Activated CD8-positive, alpha-beta memory T cell treated with anti-CD3 and anti-CD28 coated beads for 36 hours (primary cell): ENCODE measurements around the gene KLF7. TPM values are rescaled to one million over a fixed set of nuclear protein-coding genes. Genes with fewer than 3 reads are reported as not detected.

Experiments used
- CTCF ChIA-PET: fragments of 350-600 bp; sonication (Branson Sonifier 250); formaldehyde crosslinking; loops from one replicate; lab custom pipeline; 2021; ENCODE audit warnings: antibody characterized with exemption; lab: Charles Lee
- POLR2A ChIA-PET: fragments of 350-600 bp; sonication (Branson Sonifier 250); formaldehyde crosslinking; loops from one replicate; lab custom pipeline; 2021; ENCODE audit warnings: antibody characterized with exemption; lab: Charles Lee
- total RNA-seq, 2 experiments: library from RNA; stranded (reverse); gene quantifications; one replicate each; pipeline ENCODE4 v1.2.3, GENCODE V29; 2021

The KLF7 gene
- total RNA-seq, 2 experiments from 2014 or later: 5.2 to 7.3 TPM

DNA sequence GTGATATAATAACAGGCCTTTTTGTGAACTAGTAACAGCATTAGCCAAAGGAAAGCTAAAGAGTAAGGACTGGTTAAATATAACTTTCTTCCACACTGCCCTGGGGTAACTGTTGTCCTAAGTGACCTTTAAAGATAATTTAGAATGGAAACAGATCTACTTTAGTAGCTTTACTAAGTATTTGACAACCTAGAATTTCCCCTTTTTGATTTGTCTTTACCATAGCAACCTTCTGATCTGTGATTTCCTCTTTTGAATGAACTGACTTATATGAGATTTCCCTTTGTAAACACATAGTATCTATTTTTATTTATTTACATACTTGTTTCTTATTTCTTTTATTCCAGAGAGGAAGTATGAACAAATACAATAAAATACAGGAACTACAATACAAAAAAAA is 10.5 kb upstream of the KLF7 start:
- POLR2A ChIA-PET: no interaction called here

DNA sequence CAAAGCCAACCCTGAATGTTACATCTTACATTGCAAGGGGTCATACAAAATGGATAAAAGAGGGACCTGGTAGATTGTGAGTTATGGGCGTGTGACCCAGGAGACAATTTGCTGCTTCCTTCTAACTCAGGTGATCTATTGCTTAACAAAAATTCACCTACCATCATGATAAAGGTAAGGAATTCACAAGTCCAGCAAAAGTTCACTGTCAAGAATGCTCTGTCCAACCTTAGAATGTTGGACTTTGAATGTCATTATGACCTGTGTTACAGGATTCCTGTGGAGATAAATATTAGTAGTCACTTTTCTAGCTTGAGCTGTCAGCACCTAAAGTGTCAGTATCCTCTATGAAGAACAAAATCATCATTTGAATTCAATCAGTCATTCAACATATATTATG is 7.9 kb upstream of the KLF7 start:
- ChIA-PET POLR2A (no interaction called here), CTCF (interaction anchor here (1.0 kb wide), 1 partner anchor 13 kb away, joined by 4 read pairs; no protein-coding TSS in a partner anchor)

More for the DNA sequence above, 10.5 kb upstream of the KLF7 start:
- CTCF ChIA-PET: no interaction called here

DNA sequence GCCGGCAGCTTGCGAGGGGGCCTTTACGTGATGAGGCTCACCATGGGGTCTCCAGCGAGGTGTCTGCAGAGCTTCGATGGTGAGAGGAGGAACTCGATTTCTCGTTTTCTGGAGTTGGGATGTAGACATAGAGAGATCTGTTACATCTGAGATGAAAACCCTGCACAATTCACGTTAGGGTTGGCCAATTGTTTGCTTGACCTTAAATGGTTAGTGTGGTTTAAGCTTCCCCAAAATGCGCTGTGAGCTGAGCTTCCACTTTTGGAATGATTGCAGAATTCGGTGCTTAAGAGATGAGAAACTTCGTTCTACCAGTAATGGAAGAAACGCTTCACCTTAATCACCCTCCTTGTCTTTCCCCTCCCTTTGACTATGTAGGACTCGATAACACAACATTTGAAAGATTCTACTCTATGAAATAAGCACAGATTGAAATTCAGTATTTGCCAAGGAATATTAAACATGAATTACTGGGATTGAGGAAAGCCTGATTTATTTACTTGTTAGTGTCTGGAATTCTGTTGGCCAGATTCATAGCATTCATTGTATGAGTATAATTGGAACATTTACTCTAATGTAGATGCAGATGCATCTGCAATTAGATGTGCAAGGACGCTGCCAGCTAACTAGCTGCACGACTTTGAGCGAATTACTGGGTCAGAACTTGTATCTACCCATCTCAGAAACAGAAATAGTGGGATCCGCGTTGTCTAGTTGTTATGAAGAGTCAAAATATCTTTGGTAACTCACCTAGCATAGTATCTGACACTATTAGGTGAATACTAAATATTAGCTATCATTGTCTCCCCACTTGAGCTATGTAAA is 1.6 kb upstream of the KLF7 start:
- CTCF ChIA-PET: no interaction called here
- POLR2A ChIA-PET: interaction anchor here (1.2 to 1.8 kb wide), 2 partner anchors 26 to 72 kb away, joined by 5 to 6 read pairs; no protein-coding TSS in a partner anchor

DNA sequence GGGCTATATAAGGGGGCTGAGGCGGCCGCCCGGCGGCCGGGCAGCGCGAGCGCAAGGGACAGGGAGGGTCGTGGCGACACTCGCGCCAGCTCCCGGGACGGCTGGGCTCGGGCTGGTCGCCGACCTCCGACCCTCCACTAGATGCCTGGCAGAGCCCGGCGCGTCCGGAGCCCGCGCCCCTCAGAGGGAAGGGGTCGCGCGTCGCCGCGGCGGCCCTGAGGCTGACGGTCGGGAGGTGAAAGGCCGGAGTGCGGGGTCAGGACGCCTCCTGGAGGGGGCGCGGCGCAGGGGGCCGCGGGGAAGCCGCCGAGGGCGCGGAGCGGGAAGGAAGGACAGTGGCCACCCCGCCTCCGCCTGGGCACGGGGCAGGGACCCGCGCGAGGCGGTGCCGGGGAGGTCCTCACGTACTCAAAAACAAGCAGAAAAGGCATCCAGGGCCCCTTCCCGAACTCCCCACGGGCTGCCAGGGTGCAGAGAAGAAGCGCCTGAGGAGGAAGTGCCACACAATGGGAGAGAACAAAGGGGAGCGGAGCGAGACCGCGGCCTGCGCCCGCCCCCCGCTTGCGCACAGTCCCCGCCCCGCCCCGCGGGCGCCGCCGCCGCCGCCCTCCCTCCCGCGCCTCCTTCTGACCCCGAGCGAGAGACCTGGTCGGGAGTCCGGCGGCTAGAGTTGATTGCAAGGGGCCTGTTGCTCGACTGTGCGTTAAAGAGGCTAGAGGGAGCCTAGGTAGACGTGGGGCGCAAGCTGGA is 776 bp upstream of the KLF7 start:
- POLR2A ChIA-PET: interaction anchor here (0.6 to 1.8 kb wide), 8 partner anchors 10 to 364 kb away, joined by 3 to 6 read pairs (median 4); no protein-coding TSS in a partner anchor
- CTCF ChIA-PET: interaction anchor here (1.3 kb wide), 1 partner anchor 11 kb away, joined by 3 read pairs; no protein-coding TSS in a partner anchor

DNA sequence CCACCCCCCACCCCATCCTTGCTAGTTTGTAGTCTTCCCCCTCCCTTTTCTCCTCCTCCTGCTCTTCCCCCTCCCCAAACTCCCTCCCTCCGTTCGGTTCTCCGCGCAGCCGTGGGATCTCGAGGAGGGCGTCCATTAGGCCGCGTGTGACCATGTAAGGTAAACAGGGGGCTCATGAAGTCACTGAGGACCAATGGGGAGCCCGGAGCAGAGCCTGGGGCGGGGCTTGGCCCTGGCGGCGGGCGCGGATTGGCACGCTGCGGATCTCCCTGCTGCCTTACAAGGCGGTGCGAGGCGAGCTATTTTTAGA is 246 bp upstream of the KLF7 start:
- POLR2A ChIA-PET: interaction anchor here (0.6 to 1.8 kb wide), 7 partner anchors 9 to 365 kb away, joined by 3 to 6 read pairs (median 4); no protein-coding TSS in a partner anchor
- CTCF ChIA-PET: interaction anchor here (1.3 kb wide), 1 partner anchor 10 kb away, joined by 3 read pairs; no protein-coding TSS in a partner anchor

DNA sequence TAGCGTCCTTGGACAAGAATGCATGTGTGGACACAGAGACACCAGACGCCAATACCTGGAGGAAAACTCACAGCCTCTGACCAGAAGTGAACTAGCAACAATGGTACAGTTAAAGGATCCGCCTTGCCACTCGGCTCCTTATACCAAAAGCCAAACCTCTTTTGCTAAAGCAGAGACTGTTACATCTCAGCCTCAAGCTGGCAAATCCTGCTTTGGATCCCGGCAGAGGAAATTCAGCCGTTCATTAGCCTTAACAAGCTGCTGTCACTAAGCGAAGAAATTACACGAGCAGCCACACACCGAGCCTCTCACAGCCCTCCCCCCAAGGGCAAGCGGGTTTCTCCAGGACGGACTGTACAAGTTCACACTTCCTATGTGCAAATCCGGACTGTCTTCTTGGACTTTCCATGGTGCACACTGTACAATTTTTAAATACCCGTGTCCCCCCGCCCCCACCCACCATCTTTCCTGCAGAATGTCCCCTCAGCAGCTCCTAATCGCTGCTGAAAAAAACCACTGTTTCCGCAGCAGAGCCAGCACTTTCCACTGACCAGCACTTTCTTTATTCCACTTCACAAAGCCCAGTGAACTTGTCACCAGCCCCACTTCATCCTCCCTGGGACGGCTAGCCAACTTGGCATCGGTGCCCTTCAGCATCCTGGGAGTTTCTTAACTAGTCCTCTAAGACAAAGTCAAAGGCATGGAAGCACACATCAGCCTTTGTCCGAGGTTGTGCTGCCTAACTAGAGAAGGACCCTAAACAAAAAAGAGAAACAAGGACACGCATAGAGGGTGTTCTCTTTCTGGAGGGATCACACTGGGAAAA is 1.5 kb downstream of the KLF7 start:
- ChIA-PET CTCF (no interaction called here), POLR2A (interaction anchor here (0.5 to 1.1 kb wide), 3 partner anchors 75 to 336 kb away, joined by 3 to 9 read pairs (median 5); no protein-coding TSS in a partner anchor)

DNA sequence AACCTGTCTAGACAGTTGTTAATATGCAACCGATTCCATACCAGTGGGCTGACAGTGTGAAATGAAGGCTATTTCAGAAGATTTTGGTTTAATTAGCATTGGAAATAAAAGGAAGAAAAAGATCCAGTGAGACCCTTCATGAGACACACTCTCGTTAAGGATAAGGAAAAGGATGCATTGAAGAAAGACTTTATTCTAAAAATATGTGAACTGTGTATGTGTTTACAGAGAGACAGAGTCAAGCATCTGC is 2.1 kb downstream of the KLF7 start:
- CTCF ChIA-PET: no interaction called here
- POLR2A ChIA-PET: no interaction called here

DNA sequence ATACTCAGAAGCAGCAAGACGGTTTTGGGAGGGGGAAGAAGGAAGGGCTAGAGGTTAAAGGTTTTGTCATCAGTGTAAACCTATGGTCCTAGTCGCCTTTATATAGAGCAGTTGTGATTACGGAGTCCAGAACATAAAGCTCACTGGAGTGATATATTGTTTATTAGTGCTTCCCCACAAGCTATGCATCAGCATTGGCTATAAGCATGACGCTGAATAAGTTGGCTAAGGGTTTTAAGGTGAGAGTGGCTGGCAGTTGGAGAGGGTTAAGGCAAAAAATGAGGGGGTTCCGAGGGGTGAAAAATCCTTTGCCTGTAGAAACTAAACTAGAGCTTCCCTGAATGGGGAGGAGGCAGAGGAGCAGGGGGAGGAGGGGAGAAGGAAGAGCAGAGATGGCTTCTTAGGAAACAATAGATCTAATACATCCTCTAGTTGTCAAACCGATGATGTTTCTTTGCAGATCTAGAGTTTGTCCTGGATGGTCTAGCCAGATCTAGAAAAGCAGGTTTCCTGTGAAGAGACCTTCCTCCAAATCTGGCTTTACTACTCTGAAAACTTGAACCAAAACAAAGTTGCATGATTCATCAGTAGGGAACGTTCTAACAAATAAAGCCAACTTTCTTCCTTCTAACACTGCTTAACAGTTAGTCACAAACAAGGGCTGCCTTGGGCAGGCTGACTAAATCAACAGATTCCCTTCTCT is 2.5 kb downstream of the KLF7 start:
- ChIA-PET POLR2A (no interaction called here), CTCF (no interaction called here)

DNA sequence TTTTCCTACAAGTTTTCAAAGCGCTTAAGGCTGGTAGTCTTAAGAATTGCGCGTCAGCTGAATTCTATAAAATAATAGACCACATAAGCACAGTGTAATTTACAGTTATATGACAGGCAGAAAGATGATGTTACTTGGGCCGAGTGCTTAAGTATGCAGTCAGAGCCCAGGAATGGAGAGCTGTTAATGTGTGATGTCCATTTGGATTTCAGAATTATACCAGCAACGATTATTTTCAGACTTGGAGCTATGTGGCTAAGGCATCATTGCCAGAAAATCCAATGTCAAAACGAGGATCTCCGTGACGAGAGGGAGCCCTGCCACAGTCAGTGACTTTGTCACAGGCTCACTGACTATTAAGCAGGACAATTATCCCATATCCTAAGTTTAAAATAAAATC is 3.4 kb downstream of the KLF7 start:
- POLR2A ChIA-PET: no interaction called here
- CTCF ChIA-PET: no interaction called here

DNA sequence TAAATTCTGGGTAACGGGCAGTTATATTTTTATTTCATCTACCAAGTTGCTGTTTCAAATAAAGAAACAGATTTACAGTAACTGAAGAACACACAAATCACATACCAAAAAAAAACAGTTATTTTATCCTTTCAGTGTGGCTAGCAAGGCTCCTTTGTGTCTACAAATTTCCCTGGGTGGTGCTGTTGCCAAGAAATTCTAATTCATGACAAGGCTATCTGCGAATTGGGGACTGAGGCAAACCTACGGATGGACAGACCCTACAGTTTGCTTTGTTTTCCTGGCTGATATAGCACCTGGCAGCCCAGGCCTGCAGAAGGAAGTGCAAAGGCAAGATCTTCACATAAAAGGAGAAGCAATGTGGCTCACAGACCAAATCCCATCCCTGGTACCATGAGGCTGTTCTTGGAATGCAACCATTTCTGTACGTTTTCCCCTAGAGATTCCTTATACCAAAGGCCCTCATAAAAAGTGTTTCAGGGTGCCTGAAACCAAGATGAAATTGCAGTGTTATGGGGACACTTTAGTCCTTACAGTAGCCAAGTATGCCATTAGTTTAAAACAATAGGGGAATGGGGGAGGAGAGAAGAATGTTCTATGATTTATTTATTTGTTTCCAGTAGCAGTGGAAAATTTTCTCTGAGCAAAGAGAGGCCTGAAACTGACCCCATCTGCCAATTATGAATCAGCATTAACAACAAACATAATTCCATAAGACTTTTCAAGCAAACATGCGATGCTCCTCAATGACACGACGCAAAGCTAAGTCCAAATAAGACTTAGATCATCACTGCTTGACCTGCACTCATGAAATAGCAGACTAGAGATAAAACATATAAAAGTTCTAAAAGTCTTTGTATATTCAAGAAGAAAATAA is 4.3 kb downstream of the KLF7 start:
- CTCF ChIA-PET: no interaction called here
- POLR2A ChIA-PET: no interaction called here

DNA sequence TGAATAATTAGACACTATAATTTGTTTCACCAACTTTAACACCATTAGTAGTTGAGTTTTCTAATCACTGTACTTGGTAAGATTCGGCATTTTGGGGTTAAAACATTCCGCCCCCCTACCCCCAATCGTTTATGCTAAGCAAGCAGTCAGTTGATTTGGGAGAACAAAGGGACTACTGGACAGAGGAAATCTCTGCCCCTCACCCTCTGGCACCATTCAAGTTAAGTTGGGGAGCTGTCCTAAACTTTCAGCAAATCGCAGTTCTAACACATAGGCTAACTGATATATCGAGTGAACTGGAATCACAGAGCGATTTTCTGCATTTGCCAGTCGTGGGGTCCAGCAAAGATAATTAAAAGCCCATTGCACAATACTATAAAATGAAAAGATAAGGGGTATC is 5.6 kb downstream of the KLF7 start:
- POLR2A ChIA-PET: no interaction called here
- CTCF ChIA-PET: interaction anchor here (1.0 kb wide), 1 partner anchor 14 kb away, joined by 4 read pairs; no protein-coding TSS in a partner anchor

DNA sequence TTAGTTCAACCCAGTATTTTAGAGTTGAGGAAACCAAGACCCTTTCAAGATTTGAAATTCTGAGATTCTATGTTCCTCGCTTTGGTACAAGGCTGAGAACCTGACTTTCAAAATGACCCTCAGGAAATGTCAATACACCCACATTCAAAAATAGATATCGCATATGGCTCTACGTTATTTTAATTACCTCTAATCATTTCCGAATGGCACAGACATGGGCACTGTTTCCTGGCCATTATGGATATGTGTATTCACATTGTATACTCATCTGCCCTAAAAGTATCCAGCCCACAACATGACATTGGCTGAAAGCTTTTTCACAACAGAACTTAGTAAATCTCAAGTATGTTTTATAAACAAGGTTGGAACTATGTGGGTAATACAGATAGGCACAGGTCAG is 6.7 kb downstream of the KLF7 start:
- ChIA-PET CTCF (no interaction called here), POLR2A (no interaction called here)

DNA sequence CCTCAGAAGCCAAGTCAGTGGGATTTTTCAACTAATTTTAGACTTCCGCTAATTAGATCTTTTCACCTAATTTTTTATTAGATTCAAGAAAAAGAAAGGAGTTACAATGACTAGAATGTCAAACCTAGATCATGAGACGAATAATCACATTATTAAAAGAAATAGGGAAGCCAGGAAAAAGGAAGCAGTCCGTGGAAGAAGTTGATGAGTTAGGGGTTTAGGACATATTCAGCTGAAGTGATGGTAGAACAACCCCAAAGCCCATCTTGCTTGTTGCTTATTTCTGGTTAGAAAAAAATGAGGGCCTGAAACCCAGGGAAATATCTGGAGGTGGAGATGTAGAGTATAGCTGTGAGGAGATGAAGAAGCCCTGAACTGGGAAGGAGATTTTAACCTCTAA is 8.0 kb downstream of the KLF7 start:
- POLR2A ChIA-PET: interaction anchor here (0.6 kb wide), 3 partner anchors 15 to 125 kb away, joined by 3 to 6 read pairs (median 4); no protein-coding TSS in a partner anchor

DNA sequence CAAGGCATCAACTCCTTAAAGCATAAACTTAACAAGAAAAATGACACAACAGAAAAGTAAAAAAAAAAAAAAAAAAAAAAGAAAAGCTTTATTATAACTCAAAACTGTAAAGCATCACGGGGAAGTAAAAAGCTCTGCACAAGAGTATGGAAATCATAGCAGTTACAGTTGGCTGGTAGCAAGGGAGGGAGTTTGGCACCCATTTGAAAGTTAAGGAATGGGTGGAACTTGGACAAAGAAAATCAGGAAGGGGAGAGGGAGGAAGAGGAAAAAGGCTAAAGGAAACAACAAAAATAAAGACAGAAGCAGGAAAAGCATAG is 8.6 kb downstream of the KLF7 start:
- CTCF ChIA-PET: interaction anchor here (0.7 kb wide), 1 partner anchor 127 kb away, joined by 6 read pairs; no protein-coding TSS in a partner anchor
- POLR2A ChIA-PET: interaction anchor here (0.6 to 1.0 kb wide), 4 partner anchors 9 to 125 kb away, joined by 3 to 6 read pairs (median 4); partner anchors contain the start of gene KLF7

More for the DNA sequence above, 8.0 kb downstream of the KLF7 start:
- CTCF ChIA-PET: no interaction called here

DNA sequence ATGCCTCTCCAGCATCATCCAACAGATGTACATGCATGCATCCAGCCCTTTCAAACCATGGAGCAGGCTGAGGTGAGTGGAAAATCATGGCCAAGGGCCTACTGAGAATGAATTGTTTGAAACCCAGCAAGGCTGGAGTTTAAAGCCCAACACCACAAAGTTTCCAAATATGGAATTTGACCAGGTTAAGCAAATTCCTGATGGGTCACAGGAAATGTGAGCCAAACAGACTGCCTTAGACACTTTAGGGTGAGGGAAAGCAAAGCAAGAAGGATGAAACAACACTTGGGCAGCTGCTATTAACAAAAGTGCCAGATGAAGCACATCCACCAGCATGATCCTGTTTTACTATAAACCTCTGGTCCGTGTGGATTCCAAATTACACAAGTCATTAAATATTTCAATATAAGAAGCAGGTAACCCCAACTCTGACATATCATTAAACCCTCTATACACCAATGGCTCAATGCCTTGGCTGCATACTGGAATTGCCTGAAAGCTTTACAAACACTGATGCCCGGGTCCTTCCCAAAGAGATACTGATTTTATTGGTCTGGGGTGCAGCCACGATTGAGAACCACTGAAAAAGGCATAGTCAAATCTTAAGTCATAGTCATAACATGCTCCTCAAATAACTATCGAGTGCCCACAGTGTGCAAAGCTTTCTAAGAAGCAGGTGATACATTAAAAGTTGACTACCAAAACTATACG is 9.1 kb downstream of the KLF7 start:
- CTCF ChIA-PET: interaction anchor here (0.7 to 1.4 kb wide), 2 partner anchors 9 to 128 kb away, joined by 3 to 6 read pairs; partner anchors contain the start of gene KLF7
- POLR2A ChIA-PET: interaction anchor here (0.6 to 1.0 kb wide), 2 partner anchors 10 to 126 kb away, joined by 4 read pairs; partner anchors contain the start of gene KLF7

DNA sequence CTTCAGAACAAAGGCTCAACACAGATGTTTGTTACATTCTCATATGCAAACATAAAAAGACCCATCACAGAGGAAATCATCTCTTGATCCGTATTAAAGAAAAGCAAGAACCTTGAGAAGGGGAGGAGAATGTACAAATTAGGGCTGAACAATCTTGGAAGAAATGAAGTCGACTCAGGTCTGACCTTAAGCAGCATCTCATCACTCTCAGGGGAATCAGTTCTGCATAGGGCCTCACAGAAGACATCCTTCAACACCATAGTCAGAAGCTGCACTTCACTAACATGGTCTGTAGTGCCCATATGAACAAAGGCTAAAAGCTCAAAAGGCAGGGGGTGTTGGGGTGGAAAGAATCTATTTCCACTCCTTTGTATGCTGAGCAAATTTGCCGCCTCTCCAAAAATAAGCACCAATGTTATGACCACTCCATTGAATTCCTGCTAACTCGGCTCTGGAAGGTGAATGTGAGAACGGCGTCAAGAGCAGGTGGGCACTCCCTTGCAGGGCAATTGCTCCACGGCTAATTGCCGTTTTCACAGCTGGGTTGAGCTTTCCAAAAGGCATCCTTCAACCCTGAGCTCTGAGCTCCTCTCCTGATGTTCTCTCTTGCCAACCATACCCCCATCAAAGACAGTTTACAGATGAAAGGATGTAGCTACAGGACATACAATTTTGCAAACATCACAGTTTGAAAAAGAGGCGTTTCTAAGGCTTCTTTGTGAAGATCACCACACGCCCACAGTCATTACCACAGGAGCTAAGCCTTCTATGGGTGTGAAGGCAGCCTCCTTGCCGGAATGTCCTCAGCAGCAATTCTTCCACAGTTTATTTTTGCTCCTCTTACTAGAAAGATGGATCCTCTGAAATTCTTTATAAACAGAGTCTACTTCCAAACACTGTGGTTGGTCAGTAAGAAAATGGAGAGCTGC is 10.0 kb downstream of the KLF7 start:
- ChIA-PET CTCF (interaction anchor here (1.4 kb wide), 1 partner anchor 10 kb away, joined by 3 read pairs; the partner anchor contains the start of gene KLF7), POLR2A (no interaction called here)
